ENCODE measurements around the gene ARAF.
"Not testable (repeated sequence)": the region's sequence is repeated elsewhere in the genome, so short reads cannot be mapped to it uniquely, and the experiment has no call there.

Gene ARAF
- total RNA-seq = 81.3 to 89.5 reads per million in 2 donors

- peak; percentile 76 to 99 (median 93) for DNase-seq
Measured at GRCh38 chrX:47560934-47561658, at the start of gene ARAF. ARAF (plus strand) TSS chrX:47561205; CDS start chrX:47562968, 1,763 bp downstream.

- DNase-seq = not testable (repeated sequence)
Measured at GRCh38 chrX:47512383-47512782, 48.6 kb upstream of the ARAF start.

- DNase-seq = peak in 1 of 5 experiments; percentile 15
Measured at GRCh38 chrX:47513034-47513965, 47.7 kb upstream of the ARAF start.

- no peak for DNase-seq
Measured at GRCh38 chrX:47514533-47515235, 46.3 kb upstream of the ARAF start.

- DNase-seq = no peak
Measured at GRCh38 chrX:47515941-47516665, 44.9 kb upstream of the ARAF start.

GRCh38 chrX:47518144-47518543, 42.9 kb upstream of the ARAF start:
- DNase-seq = no peak

GRCh38 chrX:47523297-47523696, 37.7 kb upstream of the ARAF start:
- DNase-seq = peak; percentile 62 to 70 (median 65)

GRCh38 chrX:47523713-47524166, 37.3 kb upstream of the ARAF start:
- DNase-seq = no peak

- DNase-seq = no peak
Measured at GRCh38 chrX:47529548-47529947, 31.5 kb upstream of the ARAF start.

GRCh38 chrX:47530049-47530448, 31.0 kb upstream of the ARAF start:
- DNase-seq = no peak

- DNase-seq = no peak
Measured at GRCh38 chrX:47539860-47540259, 21.1 kb upstream of the ARAF start.

GRCh38 chrX:47540754-47541538, 20.1 kb upstream of the ARAF start:
- no peak for DNase-seq

GRCh38 chrX:47543496-47543895, 17.5 kb upstream of the ARAF start:
- DNase-seq = no peak

- DNase-seq = peak; percentile 46 to 95 (median 75)
Measured at GRCh38 chrX:47556045-47556623, 4.9 kb upstream of the ARAF start.

GRCh38 chrX:47558436-47558835, 2.6 kb upstream of the ARAF start:
- DNase-seq = no peak

GRCh38 chrX:47560179-47560933, 649 bp upstream of the ARAF start:
- no peak for DNase-seq

- DNase-seq = no peak
Measured at GRCh38 chrX:47561659-47562151, 700 bp downstream of the ARAF start.

- DNase-seq = peak in 2 of 5 experiments; percentile 11 to 35
Measured at GRCh38 chrX:47562615-47563243, 1.7 kb downstream of the ARAF start.

- peak in 1 of 5 experiments; percentile 29 for DNase-seq
Measured at GRCh38 chrX:47563801-47564315, 2.9 kb downstream of the ARAF start.

Measured in T-helper 2 cell (primary cell).